ENCODE results near the gene CDON. TPM values are rescaled to one million over a fixed set of nuclear protein-coding genes. Genes with fewer than 3 reads are reported as not detected.

CDON gene
- total and polyA plus RNA-seq, 9 of the 15 experiments (the other 6 are each of a cell fraction or from before 2014, with no cell fraction given): 0.08 to 0.64 (median 0.40) TPM

- FAIRE-seq: no peak
Measured at GRCh38 chr11:126081915-126082250, 19.2 kb upstream of the CDON start.

GRCh38 chr11:126080161-126080941 lies 17.7 kb upstream of the CDON start:
- DNase-seq (ENCODE audit: extremely low read depth in 1 of 4, low spot score in 3 of 4): no peak
- ChIA-PET CTCF (ENCODE audit: low intra/inter-chr PET ratio) (no interaction called here), POLR2A (no interaction called here)
- Histone ChIP-seq H3K27ac (ENCODE audit: extremely low read depth, low read depth, low read length) (no peak overlapping the region), H3K27me3 (ENCODE audit: control insufficient read depth in 2 of 2, insufficient read depth in 2 of 2, low read length in 2 of 2) (peaks cover 30 to 53% of the 10 kb centered on the region in 2 experiments), H3K4me1 (replicated peaks in 1 of 2; ENCODE audit: control insufficient read depth in 2 of 2, insufficient read depth in 2 of 2, low read length in 2 of 2) (no peaks in the 10 kb centered on the region), H3K79me2 (ENCODE audit: control insufficient read depth, insufficient read depth, low read length) (no peaks in the 10 kb centered on the region), H3K4me2 (ENCODE audit: insufficient read depth, low read length) (no peak overlapping the region), H3K9me3 (replicated peaks; ENCODE audit: control insufficient read depth, insufficient read depth, low read depth, low read length) (no peaks in the 10 kb centered on the region), H4K20me1 (replicated peaks; ENCODE audit: control insufficient read depth, insufficient read depth, low read length) (no peaks in the 10 kb centered on the region; the same call in 1 of the 2 replicates), H3K36me3 (ENCODE audit: control insufficient read depth, insufficient read depth, low read length) (no peaks in the 10 kb centered on the region), H2AFZ (ENCODE audit: low read depth, low read length) (no peak overlapping the region), H3K9ac (ENCODE audit: insufficient read depth in 1 of 2, low read depth in 2 of 2, low read length in 2 of 2) (no peak overlapping the region), H3K4me3 (no peak overlapping the region), H3K9me1 (ENCODE audit: control insufficient read depth, insufficient read depth, low read length) (no peaks in the 10 kb centered on the region)
- intact Hi-C loops (cut with micrococcal nuclease): no loop called here
- BruUV-seq (replicated peaks): no TSS peak
- no peak for ATAC-seq
- no peak for FAIRE-seq
- in situ Hi-C loops (cut with MboI): no loop called here
- TF ChIP-seq FOSL1 (tag; conservative IDR thresholded peaks at IDR 0.05) (peak; percentile 64; the same call in 1 of the 2 replicates), CBFB (CRISPR knock-in tag; IDR thresholded peaks at IDR 0.05) (no peak)
- WGBS (ENCODE audit: insufficient coverage, low coverage, missing lambda C conversion rate): 3% methylated on average over 8 of the region's 8 CpGs

More at GRCh38 chr11:126081915-126082250, 19.2 kb upstream of the CDON start:
- Histone ChIP-seq H3K4me3 (no peak overlapping the region), H3K4me2 (ENCODE audit: insufficient read depth, low read length) (no peak overlapping the region), H3K79me2 (ENCODE audit: control insufficient read depth, insufficient read depth, low read length) (no peaks in the 10 kb centered on the region), H3K27me3 (ENCODE audit: control insufficient read depth in 2 of 2, insufficient read depth in 2 of 2, low read length in 2 of 2) (peaks cover 24 to 52% of the 10 kb centered on the region in 2 experiments), H3K9ac (ENCODE audit: insufficient read depth in 1 of 2, low read depth in 2 of 2, low read length in 2 of 2) (no peak overlapping the region), H4K20me1 (replicated peaks; ENCODE audit: control insufficient read depth, insufficient read depth, low read length) (no peaks in the 10 kb centered on the region; the same call in 1 of the 2 replicates), H3K36me3 (ENCODE audit: control insufficient read depth, insufficient read depth, low read length) (no peaks in the 10 kb centered on the region), H3K4me1 (replicated peaks in 1 of 2; ENCODE audit: control insufficient read depth in 2 of 2, insufficient read depth in 2 of 2, low read length in 2 of 2) (no peaks in the 10 kb centered on the region), H2AFZ (ENCODE audit: low read depth, low read length) (no peak overlapping the region), H3K27ac (ENCODE audit: extremely low read depth, low read depth, low read length) (no peak overlapping the region), H3K9me1 (ENCODE audit: control insufficient read depth, insufficient read depth, low read length) (no peaks in the 10 kb centered on the region), H3K9me3 (replicated peaks; ENCODE audit: control insufficient read depth, insufficient read depth, low read depth, low read length) (no peaks in the 10 kb centered on the region)
- TF ChIP-seq RBM25 (IDR thresholded peaks at IDR 0.05; ENCODE audit: low read depth, low read length, severe bottlenecking): peak; percentile 68
- TF ChIP-seq SRSF1 (IDR thresholded peaks at IDR 0.05; ENCODE audit: low read depth, low read length): no peak
- ChIA-PET POLR2A (no interaction called here), CTCF (ENCODE audit: low intra/inter-chr PET ratio) (no interaction called here)
- intact Hi-C loops (cut with micrococcal nuclease): no loop called here
- no TSS peak for BruUV-seq (replicated peaks)
- DNase-seq (ENCODE audit: extremely low read depth in 1 of 4, low spot score in 3 of 4): no peak
- 2% methylated on average over 4 of the region's 4 CpGs for WGBS (ENCODE audit: insufficient coverage, low coverage, missing lambda C conversion rate)
- ATAC-seq: no peak
- in situ Hi-C loops (cut with MboI): no loop called here
